Activated B cell treated with CpG ODN at 0.5 μM for 24 hours (primary cell): ENCODE data around the gene PLEKHA6. TPM values are rescaled to one million over a fixed set of nuclear protein-coding genes. Genes with fewer than 3 reads are reported as not detected.
A peak's percentile ranks its signal among the peaks of the same experiment; 100 is the strongest.

Experiments
- ATAC-seq: fragments of 200-7000 bp; cut with Tn5 transposase; one replicate; pipeline ENCODE4 v1.10.0; 2021; ENCODE audit warnings: low read depth, mild to moderate bottlenecking, moderate library complexity
- CTCF ChIA-PET: fragments of 350-600 bp; sonication (Branson Sonifier 250); formaldehyde crosslinking; loops from one replicate; lab custom pipeline; 2021; ENCODE audit warnings: antibody characterized with exemption; lab: Charles Lee
- POLR2A ChIA-PET: fragments of 350-600 bp; sonication (Branson Sonifier 250); formaldehyde crosslinking; loops from one replicate; lab custom pipeline; 2021; ENCODE audit warnings: antibody characterized with exemption; lab: Charles Lee
- DNase-seq: peaks from one replicate; pipeline ENCODE4 v3.0.0; 2022
- H3K27ac Mint-ChIP-seq: one replicate; pipeline ENCODE4 v1.8.0; 2020; ENCODE audit warnings: mixed read lengths
- H3K27me3 Mint-ChIP-seq: one replicate; pipeline ENCODE4 v1.8.0; 2021; ENCODE audit warnings: mixed read lengths
- H3K36me3 Mint-ChIP-seq: one replicate; pipeline ENCODE4 v1.8.0; 2021; ENCODE audit warnings: low read depth, mixed read lengths
- H3K4me1 Mint-ChIP-seq: one replicate; pipeline ENCODE4 v1.8.0; 2021; ENCODE audit warnings: mixed read lengths
- H3K4me3 Mint-ChIP-seq: one replicate; pipeline ENCODE4 v1.8.0; 2020; ENCODE audit warnings: mild to moderate bottlenecking, mixed read lengths
- H3K9me3 Mint-ChIP-seq: one replicate; pipeline ENCODE4 v1.8.0; 2020; ENCODE audit warnings: mixed read lengths
- CTCF ChIP-seq: fragments of 200-600 bp; IDR thresholded peaks from one replicate; pipeline ENCODE4 v1.8.0; 2022; ENCODE audit warnings: antibody characterized with exemption, mild to moderate bottlenecking
- intact Hi-C: fragments of 100-400 bp; cut with micrococcal nuclease; formaldehyde crosslinking; loops from one replicate; pipeline ENCODE4 v1.15.1; 2024
- total RNA-seq: library from RNA; stranded (reverse); gene quantifications from 2 replicates; pipeline ENCODE4 v1.2.3, GENCODE V29; 2022

PLEKHA6 gene
- total RNA-seq, 1 donor from 2014 or later, result 0.62 TPM

GRCh38 chr1:204383163-204383904, 23.6 kb upstream of the PLEKHA6 start:
- Mint-ChIP-seq H3K4me3 (no peak overlapping the region), H3K9me3 (no peaks in the 10 kb centered on the region), H3K36me3 (no peaks in the 10 kb centered on the region), H3K27me3 (peaks cover 8% of the 10 kb centered on the region), H3K4me1 (peaks cover 5% of the 10 kb centered on the region), H3K27ac (no peak overlapping the region)
- intact Hi-C loops, result no loop called here
- POLR2A ChIA-PET, result interaction anchor here (1.1 kb wide), 1 partner anchor 27 kb away, joined by 4 read pairs; no protein-coding TSS in a partner anchor
- DNase-seq, result no peak
- ATAC-seq, result no peak
- no peak for TF ChIP-seq CTCF
- CTCF ChIA-PET, result interaction anchor here (0.9 to 1.0 kb wide), 2 partner anchors 15 to 20 kb away, joined by 4 read pairs; no protein-coding TSS in a partner anchor

GRCh38 chr1:204382714-204383083, 23.0 kb upstream of the PLEKHA6 start:
- DNase-seq (no peak), ATAC-seq (no peak)
- Mint-ChIP-seq H3K36me3 (no peaks in the 10 kb centered on the region), H3K27me3 (peaks cover 12% of the 10 kb centered on the region), H3K27ac (no peak overlapping the region), H3K4me3 (no peak overlapping the region), H3K4me1 (peaks cover 11% of the 10 kb centered on the region), H3K9me3 (no peaks in the 10 kb centered on the region)
- intact Hi-C loops, result no loop called here
- ChIA-PET POLR2A (interaction anchor here (0.7 to 1.1 kb wide), 2 partner anchors 18 to 28 kb away, joined by 4 to 7 read pairs; no protein-coding TSS in a partner anchor), CTCF (interaction anchor here (0.9 to 1.0 kb wide), 2 partner anchors 16 to 19 kb away, joined by 4 read pairs; no protein-coding TSS in a partner anchor)
- no peak for TF ChIP-seq CTCF

- CTCF ChIA-PET, result interaction anchor here (4.0 kb wide), 1 partner anchor 18 kb away, joined by 23 read pairs; no protein-coding TSS in a partner anchor
- ATAC-seq, result no peak
- H3K4me1 Mint-ChIP-seq, result peaks cover 13% of the 10 kb centered on the region
- no peak for TF ChIP-seq CTCF
- POLR2A ChIA-PET, result no interaction called here
- no peaks in the 10 kb centered on the region for H3K9me3 Mint-ChIP-seq
- DNase-seq, result no peak
- H3K27me3 Mint-ChIP-seq, result peaks cover 16% of the 10 kb centered on the region
- intact Hi-C loops, result no loop called here
- no peak overlapping the region for H3K27ac Mint-ChIP-seq
- H3K4me3 Mint-ChIP-seq, result no peak overlapping the region
- H3K36me3 Mint-ChIP-seq, result no peaks in the 10 kb centered on the region
Observed at GRCh38 chr1:204380293-204380831, 20.6 kb upstream of the PLEKHA6 start.

GRCh38 chr1:204377800-204378668, 18.3 kb upstream of the PLEKHA6 start:
- TF ChIP-seq CTCF, result no peak
- Mint-ChIP-seq H3K9me3 (no peaks in the 10 kb centered on the region), H3K27ac (no peak overlapping the region), H3K4me1 (peaks cover 13% of the 10 kb centered on the region), H3K4me3 (peak overlapping the region; percentile 79), H3K36me3 (no peaks in the 10 kb centered on the region), H3K27me3 (peaks cover 17% of the 10 kb centered on the region)
- DNase-seq, result peak; percentile 33
- ChIA-PET POLR2A (interaction anchor here (0.5 to 1.5 kb wide), 6 partner anchors 9 to 693 kb away, joined by 4 to 7 read pairs (median 4); partner anchors contain the start of gene MDM4), CTCF (interaction anchor here (2.1 to 4.0 kb wide), 2 partner anchors 14 to 20 kb away, joined by 5 to 23 read pairs; no protein-coding TSS in a partner anchor)
- intact Hi-C loops, result loop anchor here (2.0 kb wide), 1 partner anchor 15 kb away; no protein-coding TSS in a partner anchor
- peak; percentile 79 for ATAC-seq
